IPS-NIHi7 (cell line): Measurements from ENCODE around the gene ARFGAP1.
"Not testable (repeated sequence)": the region's sequence is repeated elsewhere in the genome, so short reads cannot be mapped to it uniquely, and the experiment has no call there.

Experiments
- DNase-seq: peaks from one replicate; pipeline ENCODE4 v3.0.0; 2012; ENCODE audit warnings: mixed read lengths; ENCODE audit errors: extremely low spot score

ARFGAP1 gene

DNA sequence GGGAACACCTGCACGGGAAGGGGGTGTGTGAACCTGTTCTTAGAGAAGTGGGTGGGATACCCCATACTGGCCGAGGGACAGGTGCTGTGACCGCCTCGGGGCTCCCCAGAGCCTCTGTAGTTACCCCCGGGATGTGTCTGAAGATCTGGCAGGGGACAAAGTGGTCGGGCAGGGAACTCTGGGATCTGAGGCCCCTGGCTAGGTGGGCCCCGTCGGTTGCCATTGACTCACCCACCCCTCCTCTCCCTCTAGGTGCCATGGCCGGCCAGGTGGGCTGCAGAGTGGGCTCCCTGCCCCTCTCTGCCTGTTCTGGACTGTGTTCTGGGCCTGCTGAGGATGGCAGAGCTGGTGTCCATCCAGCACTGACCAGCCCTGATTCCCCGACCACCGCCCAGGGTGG is 32.6 kb upstream of the ARFGAP1 start:
- no peak for DNase-seq

GRCh38 chr20:63241272-63241671 is 31.3 kb upstream of the ARFGAP1 start:
- DNase-seq, result no peak

GRCh38 chr20:63242736-63243135 is 29.9 kb upstream of the ARFGAP1 start:
- no peak for DNase-seq

DNA sequence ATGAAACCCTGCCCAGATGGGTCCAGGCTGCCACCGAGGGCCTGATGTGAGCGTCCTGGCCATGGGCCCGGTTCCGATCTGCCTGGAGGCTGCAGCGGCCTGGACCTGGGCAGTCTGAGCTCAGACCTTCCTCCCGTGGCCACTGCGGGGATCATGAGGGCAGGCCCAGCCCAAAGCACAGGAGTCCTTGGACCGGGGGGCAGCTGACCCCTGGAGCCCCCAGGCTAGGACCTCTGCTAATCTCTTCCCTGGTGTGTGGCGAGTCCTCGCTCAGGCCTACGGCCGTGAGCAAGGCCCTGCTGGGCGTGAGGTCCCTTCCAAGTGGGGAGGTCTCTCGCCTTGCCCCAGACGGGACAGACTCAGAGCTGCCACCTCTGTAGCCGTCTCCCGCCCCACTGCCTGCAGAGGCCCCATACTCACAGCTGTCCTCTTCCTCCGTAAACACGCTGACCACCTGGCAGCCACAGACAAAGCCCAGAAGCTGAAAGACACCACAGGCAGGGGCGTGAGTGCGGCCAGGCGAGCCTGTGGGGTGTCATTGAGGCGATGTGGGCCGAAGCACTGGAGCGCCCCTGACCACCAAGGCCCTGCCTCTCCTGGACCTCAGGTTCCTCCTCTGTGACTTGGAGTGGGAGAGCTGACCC is 28.9 kb upstream of the ARFGAP1 start:
- no peak for DNase-seq

- no peak for DNase-seq
These were observed 28.1 kb upstream of the ARFGAP1 start for GRCh38 chr20:63244468-63244867.

DNA sequence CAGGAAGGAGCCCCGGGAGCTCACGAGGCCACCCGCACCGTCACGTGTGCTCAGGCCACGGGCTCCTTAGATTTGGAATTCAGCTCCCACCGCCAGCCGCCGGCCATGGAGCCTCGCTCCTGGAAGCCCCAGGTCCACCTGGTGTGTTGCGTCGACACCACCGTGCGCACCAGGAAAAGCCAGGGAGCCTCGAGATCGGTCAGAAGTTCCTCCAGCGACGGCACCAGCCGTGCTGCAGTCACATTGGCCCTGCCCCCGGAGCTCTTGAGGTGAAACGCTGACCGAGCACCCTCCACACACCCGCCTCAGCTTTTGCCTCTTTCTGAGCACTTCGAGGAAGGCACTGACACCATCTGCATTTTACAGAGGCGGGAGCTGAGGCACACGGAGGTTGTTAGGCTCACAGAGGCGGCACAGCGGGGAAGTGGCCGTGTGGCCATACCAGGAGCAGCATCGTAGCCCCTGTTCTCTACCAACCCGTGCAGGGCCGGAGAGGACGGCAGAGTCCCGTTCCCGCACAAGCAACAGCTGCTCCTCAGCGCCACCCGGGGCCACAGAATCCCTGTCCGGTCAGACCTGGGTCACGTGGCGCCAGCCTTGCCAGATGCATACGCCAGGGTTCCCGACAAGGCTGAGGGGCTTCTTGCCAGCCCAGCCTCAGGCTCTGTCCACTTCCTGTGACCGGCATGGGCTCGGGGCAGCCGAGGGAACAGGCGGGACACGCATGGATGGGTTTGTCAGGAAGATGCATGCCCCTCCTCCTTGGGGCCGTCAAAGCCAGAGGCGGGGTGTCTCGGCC is 25.9 kb upstream of the ARFGAP1 start:
- peak; percentile 49 for DNase-seq

- DNase-seq, result no peak
These were observed 24.9 kb upstream of the ARFGAP1 start for GRCh38 chr20:63247671-63248228.

DNA sequence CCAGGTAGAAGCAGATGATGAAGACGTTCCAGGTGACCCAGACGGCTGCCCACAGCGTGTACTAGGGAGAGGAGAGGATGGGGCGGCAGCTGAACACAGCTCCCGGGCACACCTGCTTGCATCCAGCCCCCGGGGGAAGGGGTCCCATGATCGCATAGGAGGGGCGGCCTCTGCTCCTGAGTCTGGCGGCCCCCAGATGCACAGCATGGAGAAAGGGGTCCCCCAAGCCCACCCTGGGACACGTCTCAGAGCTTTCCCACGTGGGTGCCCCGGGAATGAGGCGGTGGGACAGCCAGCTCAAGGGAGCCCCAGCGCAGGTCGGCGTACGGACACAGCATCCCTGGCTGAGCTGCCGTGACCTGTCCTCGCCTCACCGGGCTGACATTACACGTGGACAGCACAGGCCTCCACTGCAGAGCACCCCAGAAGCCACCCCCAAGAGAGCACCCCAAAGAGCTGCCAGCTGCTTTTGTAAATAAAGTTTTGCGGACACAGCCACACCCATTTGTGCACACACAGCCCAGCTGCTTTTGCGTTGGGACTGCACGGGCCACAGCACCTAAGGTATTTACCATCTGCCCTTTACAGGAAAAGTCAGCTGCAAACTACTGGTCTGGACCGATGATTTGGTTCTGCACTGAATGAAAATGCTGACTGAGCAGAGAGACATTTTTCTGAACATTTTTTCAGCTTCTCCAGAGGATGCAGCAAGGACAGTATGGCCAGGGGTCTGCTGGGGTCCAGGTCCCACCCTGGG is 23.6 kb upstream of the ARFGAP1 start:
- no peak for DNase-seq

- no peak for DNase-seq
These were observed 22.7 kb upstream of the ARFGAP1 start for GRCh38 chr20:63249891-63250290.

DNA sequence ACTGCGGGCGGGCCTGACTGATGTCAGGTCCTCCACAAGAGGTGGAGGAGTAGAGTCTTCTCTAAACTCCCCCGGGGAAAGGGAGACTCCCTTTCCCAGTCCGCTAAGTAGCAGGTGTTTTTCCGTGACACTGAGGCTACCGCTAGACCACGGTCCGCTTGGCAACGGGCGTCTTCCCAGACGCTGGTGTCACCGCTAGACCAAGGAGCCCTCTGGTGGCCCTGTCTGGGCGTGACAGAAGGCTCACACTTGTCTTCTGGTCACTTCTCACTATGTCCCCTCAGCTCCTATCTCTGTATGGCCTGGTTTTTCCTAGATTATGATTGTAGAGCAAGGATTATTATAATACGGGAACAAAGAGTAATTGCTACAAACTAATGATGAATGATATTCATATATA is 21.3 kb upstream of the ARFGAP1 start:
- DNase-seq, result not testable (repeated sequence)

- DNase-seq, result no peak
These were observed 20.3 kb upstream of the ARFGAP1 start for GRCh38 chr20:63252284-63252711.

DNA sequence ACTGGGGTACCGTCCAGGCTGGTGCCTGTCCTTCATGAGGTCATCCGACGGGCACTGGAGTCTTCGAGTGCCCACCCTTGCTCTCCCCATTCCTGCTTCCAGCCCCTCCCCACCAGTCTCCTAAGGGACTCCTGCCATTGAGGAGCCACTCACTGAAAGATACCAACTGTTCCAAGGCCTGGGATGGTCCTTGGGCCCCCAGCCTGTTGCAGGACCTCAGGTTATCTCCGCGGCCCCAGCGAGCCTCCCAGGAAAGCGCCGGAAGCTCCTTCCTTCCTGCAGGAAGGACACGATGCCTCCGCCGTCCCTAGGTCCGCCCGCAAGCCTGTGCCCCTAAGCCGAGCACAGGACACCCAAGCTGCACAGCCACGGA is 19.6 kb upstream of the ARFGAP1 start:
- no peak for DNase-seq

GRCh38 chr20:63253438-63254231 is 19.0 kb upstream of the ARFGAP1 start:
- peak; percentile 85 for DNase-seq

DNA sequence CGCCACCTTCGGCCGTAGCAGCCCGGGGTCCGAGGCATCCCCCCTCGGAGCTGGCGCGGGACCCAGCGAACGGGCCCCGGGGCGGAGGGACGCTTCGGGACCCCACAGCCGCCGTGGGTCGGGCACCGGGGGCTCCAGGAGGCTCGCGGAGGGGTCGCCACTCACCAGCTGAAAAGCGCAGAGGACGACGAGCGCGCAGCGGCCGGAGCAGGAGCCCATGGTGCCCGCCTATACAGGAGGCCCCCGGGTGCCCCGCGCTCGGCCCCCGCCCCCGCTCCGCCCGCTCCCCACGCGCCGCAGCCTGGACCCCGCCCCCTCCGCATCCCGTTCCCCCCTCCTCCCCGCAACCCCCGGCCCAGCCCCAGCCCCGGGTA is 18.4 kb upstream of the ARFGAP1 start, which contains the start of gene NKAIN4:
Gene NKAIN4 (minus strand): TSS at position 232 of the 374 bp plus-strand sequence. CDS start 13 bp downstream, at position 219.
- DNase-seq, result no peak

- DNase-seq, result peak; percentile 67
These were observed 17.8 kb upstream of the ARFGAP1 start for GRCh38 chr20:63254606-63255384.

- DNase-seq, result no peak
These were observed 16.5 kb upstream of the ARFGAP1 start for GRCh38 chr20:63255931-63256704.

DNA sequence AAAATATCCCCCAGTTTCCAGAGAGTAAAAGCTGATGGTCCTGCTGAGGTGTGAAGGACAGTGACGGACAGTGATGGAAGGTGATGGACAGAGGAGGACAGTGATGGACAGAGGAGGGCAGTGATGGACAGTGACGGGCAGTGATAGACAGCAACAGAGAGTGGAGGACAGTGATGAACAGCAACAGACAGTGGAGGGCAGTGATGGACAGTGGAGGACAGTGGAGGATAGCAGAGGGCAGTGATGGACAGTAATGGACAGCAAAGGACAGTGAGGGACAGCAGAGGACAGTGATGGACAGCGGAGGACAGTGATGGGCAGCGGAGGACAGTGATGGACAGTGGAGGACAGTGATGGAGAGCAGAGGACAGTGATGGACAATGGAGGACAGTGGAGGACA is 15.7 kb upstream of the ARFGAP1 start:
- no peak for DNase-seq

GRCh38 chr20:63257629-63258028 is 15.0 kb upstream of the ARFGAP1 start:
- no peak for DNase-seq

DNA sequence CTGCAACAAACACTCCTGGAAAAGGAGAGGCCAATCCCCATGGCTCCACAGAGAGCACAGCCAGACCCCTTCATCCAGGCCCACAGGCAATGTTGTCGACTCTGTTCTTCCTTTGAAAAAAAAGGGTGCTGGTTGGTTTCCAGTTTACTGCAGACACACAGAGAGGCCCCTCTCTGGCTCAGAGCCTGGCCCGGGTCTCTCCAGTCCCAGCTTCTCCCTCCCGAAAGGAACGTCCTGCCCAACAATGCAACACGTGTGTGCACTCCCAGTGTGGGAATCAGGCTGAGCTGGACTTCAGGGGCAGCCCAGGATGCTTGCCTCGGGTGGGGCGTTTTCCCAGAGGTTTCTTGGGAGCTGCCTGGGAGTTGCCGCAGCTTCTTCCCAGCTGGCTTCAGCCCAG is 13.8 kb upstream of the ARFGAP1 start:
- no peak for DNase-seq
